Muscle of leg (tissue), 11 donors: ENCODE measurements around the gene PRXL2C. TPM values are rescaled to one million over a fixed set of nuclear protein-coding genes. Genes with fewer than 3 reads are reported as not detected.
A peak's percentile ranks its signal among the peaks of the same experiment; 100 is the strongest.

Experiments
- DNase-seq: peaks from one replicate; pipeline ENCODE4 v3.0.0; 2013
- H3K27ac ChIP-seq: one replicate; pipeline ENCODE4 v1.5.1; 2013; ENCODE audit warnings: mild to moderate bottlenecking, low read length, control low read depth
- H3K27me3 ChIP-seq: one replicate; pipeline ENCODE4 v1.6.1; 2013; ENCODE audit warnings: low read length; ENCODE audit not compliant: control insufficient read depth, insufficient read depth
- H3K36me3 ChIP-seq: one replicate; pipeline ENCODE4 v1.6.1; 2013; ENCODE audit warnings: low read length; ENCODE audit not compliant: control insufficient read depth, insufficient read depth
- H3K4me1 ChIP-seq: one replicate; pipeline ENCODE4 v1.6.1; 2013; ENCODE audit warnings: low read length; ENCODE audit not compliant: control insufficient read depth, insufficient read depth
- H3K4me3 ChIP-seq: one replicate; pipeline ENCODE4 v1.5.1; 2013; ENCODE audit warnings: low read length, control low read depth
- H3K9me3 ChIP-seq: replicated peaks from 2 replicates; pipeline ENCODE4 v1.6.1; 2013; ENCODE audit warnings: low read depth, low read length; ENCODE audit not compliant: control insufficient read depth
- WGBS: methylation state at CpG from one replicate; pipeline ENCODE4 v1.1.5; 2013; ENCODE audit warnings: missing lambda C conversion rate; ENCODE audit not compliant: insufficient coverage; 5-methylcytosine and 5-hydroxymethylcytosine counted together
- polyA plus RNA-seq, 8 donors: library from polyadenylated mRNA; unstranded; fragments of 120-200 nt; gene quantifications; one replicate each; pipeline versions ENCODE4 v1.2.1 to v1.2.3, GENCODE V29; 2013; ENCODE audit warnings: inconsistent platforms in 1 of 8, low replicate concordance in 1 of 8; ENCODE audit not compliant: insufficient read length in 8 of 8, insufficient read depth in 1 of 8
- total RNA-seq: library from RNA; stranded (reverse); fragments of 120-200 nt; gene quantifications from one replicate; pipeline ENCODE4 v1.2.4, GENCODE V29; 2013

PRXL2C gene
- total and polyA plus RNA-seq, 9 donors = 7.7 to 16.5 (median 10.5) TPM

- H3K9me3 ChIP-seq = no peaks in the 10 kb centered on the region
- H3K4me1 ChIP-seq = no peaks in the 10 kb centered on the region
- H3K36me3 ChIP-seq = no peaks in the 10 kb centered on the region
- H3K27ac ChIP-seq = no peak overlapping the region
- H3K4me3 ChIP-seq = no peak overlapping the region
- H3K27me3 ChIP-seq = peaks cover 4% of the 10 kb centered on the region
- whole genome bisulfite sequencing = 100% methylated on average over 1 of the region's 6 CpGs
- no peak for DNase-seq
Measured at GRCh38 chr9:96626912-96627311, 28.2 kb downstream of the PRXL2C start.

GRCh38 chr9:96621618-96622017, 33.5 kb downstream of the PRXL2C start:
- H3K36me3 ChIP-seq = no peaks in the 10 kb centered on the region
- no peak overlapping the region for H3K4me3 ChIP-seq
- no peak overlapping the region for H3K27ac ChIP-seq
- peaks cover 6% of the 10 kb centered on the region for H3K4me1 ChIP-seq
- H3K27me3 ChIP-seq = peaks cover 6% of the 10 kb centered on the region
- no peaks in the 10 kb centered on the region for H3K9me3 ChIP-seq
- DNase-seq = no peak
- 8% methylated on average over 1 of the region's 4 CpGs for WGBS

- no peak for DNase-seq
- Histone ChIP-seq H3K4me3 (no peak overlapping the region), H3K27ac (no peak overlapping the region), H3K36me3 (no peaks in the 10 kb centered on the region), H3K9me3 (no peaks in the 10 kb centered on the region), H3K27me3 (peaks cover 6% of the 10 kb centered on the region), H3K4me1 (peaks cover 6% of the 10 kb centered on the region)
- 15% methylated on average over 6 of the region's 7 CpGs for WGBS
Measured at GRCh38 chr9:96620832-96621269, 34.3 kb downstream of the PRXL2C start.

- Histone ChIP-seq H3K4me3 (peak overlapping the region; percentile 50), H3K36me3 (no peaks in the 10 kb centered on the region), H3K9me3 (no peaks in the 10 kb centered on the region), H3K4me1 (peaks cover 6% of the 10 kb centered on the region), H3K27me3 (peaks cover 6% of the 10 kb centered on the region), H3K27ac (peak overlapping the region; percentile 55)
- no CpG with 5 or more reads among the region's 11 CpGs for WGBS
- no peak for DNase-seq
Measured at GRCh38 chr9:96620181-96620514, 35.0 kb downstream of the PRXL2C start.

- H3K4me3 ChIP-seq = peak within 1 kb of the TSS; percentile 67
- no peaks in the 10 kb centered on the region for H3K9me3 ChIP-seq
- peak within 1 kb of the TSS; percentile 92 for H3K27ac ChIP-seq
- no peaks in the 10 kb centered on the region for H3K36me3 ChIP-seq
- peaks cover 6% of the 10 kb centered on the region for H3K27me3 ChIP-seq
- peaks cover 6% of the 10 kb centered on the region for H3K4me1 ChIP-seq
- 0% methylated on average over 66 of the region's 66 CpGs for WGBS
- DNase-seq = peak; percentile 90
Measured at GRCh38 chr9:96619491-96620180, 35.5 kb downstream of the PRXL2C start, which contains the start of gene CDC14B. Gene CDC14B, minus strand, starts transcription at chr9:96619843. Its CDS starts 465 bp downstream, at chr9:96619378.

GRCh38 chr9:96619124-96619465, 36.0 kb downstream of the PRXL2C start:
- Histone ChIP-seq H3K9me3 (no peaks in the 10 kb centered on the region), H3K4me3 (peak overlapping the region; percentile 67), H3K27me3 (peaks cover 6% of the 10 kb centered on the region), H3K27ac (peak overlapping the region; percentile 92), H3K4me1 (peaks cover 6% of the 10 kb centered on the region), H3K36me3 (no peaks in the 10 kb centered on the region)
- under 1% methylated on average over 54 of the region's 54 CpGs for WGBS
- no peak for DNase-seq

- peaks cover 6% of the 10 kb centered on the region for H3K27me3 ChIP-seq
- peak; percentile 82 for DNase-seq
- peak overlapping the region; percentile 92 for H3K27ac ChIP-seq
- no peaks in the 10 kb centered on the region for H3K9me3 ChIP-seq
- peaks cover 6% of the 10 kb centered on the region for H3K4me1 ChIP-seq
- peak overlapping the region; percentile 67 for H3K4me3 ChIP-seq
- no peaks in the 10 kb centered on the region for H3K36me3 ChIP-seq
- WGBS = 3% methylated on average over 66 of the region's 69 CpGs
Measured at GRCh38 chr9:96618209-96619123, 36.7 kb downstream of the PRXL2C start.

GRCh38 chr9:96617439-96618185, 37.5 kb downstream of the PRXL2C start:
- Histone ChIP-seq H3K4me3 (peak overlapping the region; percentile 67), H3K27me3 (peaks cover 6% of the 10 kb centered on the region), H3K36me3 (no peaks in the 10 kb centered on the region), H3K4me1 (peaks cover 8% of the 10 kb centered on the region), H3K27ac (peak overlapping the region; percentile 92), H3K9me3 (no peaks in the 10 kb centered on the region)
- DNase-seq = no peak
- 37% methylated on average over 17 of the region's 22 CpGs for WGBS

- Histone ChIP-seq H3K4me1 (peaks cover 13% of the 10 kb centered on the region), H3K9me3 (no peaks in the 10 kb centered on the region), H3K4me3 (no peak overlapping the region), H3K27ac (no peak overlapping the region), H3K36me3 (no peaks in the 10 kb centered on the region), H3K27me3 (peaks cover 6% of the 10 kb centered on the region)
- no peak for DNase-seq
- WGBS = no CpG with 5 or more reads among the region's 7 CpGs
Measured at GRCh38 chr9:96616817-96617438, 38.2 kb downstream of the PRXL2C start.
